ENCODE results near the gene TRIO. TPM values are rescaled to one million over a fixed set of nuclear protein-coding genes. Genes with fewer than 3 reads are reported as not detected.

Gene TRIO
- total RNA-seq, 4 donors from 2014 or later, result 186 to 388 (median 285) TPM

- H3K9me3 ChIP-seq, result no peaks in the 10 kb centered on the region
- WGBS, 2 donors (ENCODE audit: low coverage in 1 of 2), result 76 to 81% methylated on average over 4 to 5 of the region's 5 CpGs
- H3K27me3 ChIP-seq, result no peaks in the 10 kb centered on the region
- in situ Hi-C loops (cut with MboI; ENCODE audit: low pct_ligation_motif_present in 1 of 4, low pct_unique_long_range_greater_than_20kb in 1 of 4, low sequenced_read_pairs in 3 of 4) (no loop called here), intact Hi-C loops (cut with DNase I; ENCODE audit: low total_unique reads) (no loop called here)
- TF ChIP-seq, protein P1, sequence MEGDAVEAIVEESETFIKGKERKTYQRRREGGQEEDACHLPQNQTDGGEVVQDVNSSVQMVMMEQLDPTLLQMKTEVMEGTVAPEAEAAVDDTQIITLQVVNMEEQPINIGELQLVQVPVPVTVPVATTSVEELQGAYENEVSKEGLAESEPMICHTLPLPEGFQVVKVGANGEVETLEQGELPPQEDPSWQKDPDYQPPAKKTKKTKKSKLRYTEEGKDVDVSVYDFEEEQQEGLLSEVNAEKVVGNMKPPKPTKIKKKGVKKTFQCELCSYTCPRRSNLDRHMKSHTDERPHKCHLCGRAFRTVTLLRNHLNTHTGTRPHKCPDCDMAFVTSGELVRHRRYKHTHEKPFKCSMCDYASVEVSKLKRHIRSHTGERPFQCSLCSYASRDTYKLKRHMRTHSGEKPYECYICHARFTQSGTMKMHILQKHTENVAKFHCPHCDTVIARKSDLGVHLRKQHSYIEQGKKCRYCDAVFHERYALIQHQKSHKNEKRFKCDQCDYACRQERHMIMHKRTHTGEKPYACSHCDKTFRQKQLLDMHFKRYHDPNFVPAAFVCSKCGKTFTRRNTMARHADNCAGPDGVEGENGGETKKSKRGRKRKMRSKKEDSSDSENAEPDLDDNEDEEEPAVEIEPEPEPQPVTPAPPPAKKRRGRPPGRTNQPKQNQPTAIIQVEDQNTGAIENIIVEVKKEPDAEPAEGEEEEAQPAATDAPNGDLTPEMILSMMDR (IDR thresholded peaks at IDR 0.05), result no peak
- no peak for TF ChIP-seq POLR2A (IDR thresholded peaks at IDR 0.05)
- TF ChIP-seq POLR2AphosphoS5 (IDR thresholded peaks at IDR 0.05), result no peak
- TF ChIP-seq EP300 (IDR thresholded peaks at IDR 0.05; ENCODE audit: low read depth), result no peak
- no peak for DNase-seq
- H3K27ac ChIP-seq, result no peak overlapping the region
- peaks cover 2 to 45% (median 21%) of the 10 kb centered on the region in 4 donors for H3K36me3 ChIP-seq
- no peak overlapping the region for H3K4me3 ChIP-seq
- H3K4me1 ChIP-seq, result peaks cover 0 to 9% (median 3%) of the 10 kb centered on the region in 4 donors
Measured at GRCh38 chr5:14495301-14495700, 352.2 kb downstream of the TRIO start.

DNA sequence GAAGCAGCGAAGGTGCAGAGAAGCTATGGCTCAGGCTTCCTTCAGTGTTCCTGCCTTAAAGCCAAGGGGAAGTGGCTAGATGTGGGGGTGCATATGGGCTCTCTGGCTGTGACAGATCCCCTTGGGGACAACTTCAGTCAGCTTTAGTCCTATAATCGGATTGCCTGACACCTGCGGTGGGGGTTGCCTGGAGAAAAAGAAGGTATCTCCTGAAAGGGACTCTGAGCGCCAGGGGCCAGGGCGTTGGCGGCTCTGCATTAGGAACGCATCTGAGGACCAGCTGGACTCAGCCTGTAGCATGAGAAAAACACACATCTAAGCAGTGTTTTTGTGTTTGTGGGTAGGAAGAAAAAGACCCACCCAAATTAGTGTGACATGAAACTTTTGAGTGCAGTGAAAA lies 354.2 kb downstream of the TRIO start:
- in situ Hi-C loops (cut with MboI; ENCODE audit: low pct_ligation_motif_present in 1 of 4, low pct_unique_long_range_greater_than_20kb in 1 of 4, low sequenced_read_pairs in 3 of 4), result no loop called here
- Histone ChIP-seq H3K27ac (no peak overlapping the region), H3K4me1 (no peaks in the 10 kb centered on the region), H3K36me3 (peaks cover 0 to 46% (median 19%) of the 10 kb centered on the region in 4 donors), H3K27me3 (no peaks in the 10 kb centered on the region), H3K9me3 (no peaks in the 10 kb centered on the region), H3K4me3 (no peak overlapping the region)
- no peak for DNase-seq
- intact Hi-C loops (cut with DNase I; ENCODE audit: low total_unique reads), result no loop called here
- TF ChIP-seq EP300 (IDR thresholded peaks at IDR 0.05; ENCODE audit: low read depth), result no peak
- no peak for TF ChIP-seq POLR2A (IDR thresholded peaks at IDR 0.05)
- TF ChIP-seq, protein P1 (IDR thresholded peaks at IDR 0.05), result no peak
- TF ChIP-seq POLR2AphosphoS5 (IDR thresholded peaks at IDR 0.05), result no peak
- 60 to 92% methylated on average over 1 to 7 of the region's 7 CpGs for WGBS, 2 donors (ENCODE audit: low coverage in 1 of 2)

GRCh38 chr5:14501353-14502293 lies 358.5 kb downstream of the TRIO start:
- H3K36me3 ChIP-seq, result peaks cover 0 to 40% (median 21%) of the 10 kb centered on the region in 4 donors
- no peak for DNase-seq
- no peak overlapping the region for H3K27ac ChIP-seq
- H3K4me1 ChIP-seq, result no peaks in the 10 kb centered on the region
- TF ChIP-seq POLR2AphosphoS5 (IDR thresholded peaks at IDR 0.05) (no peak), EP300 (IDR thresholded peaks at IDR 0.05; ENCODE audit: low read depth) (no peak), POLR2A (IDR thresholded peaks at IDR 0.05) (no peak)
- TF ChIP-seq, protein P1 (IDR thresholded peaks at IDR 0.05), result no peak
- intact Hi-C loops (cut with DNase I; ENCODE audit: low total_unique reads) (no loop called here), in situ Hi-C loops (cut with MboI; ENCODE audit: low pct_ligation_motif_present in 1 of 4, low pct_unique_long_range_greater_than_20kb in 1 of 4, low sequenced_read_pairs in 3 of 4) (no loop called here)
- H3K9me3 ChIP-seq, result no peaks in the 10 kb centered on the region
- H3K27me3 ChIP-seq, result no peaks in the 10 kb centered on the region
- WGBS, 2 donors (ENCODE audit: low coverage in 1 of 2), result 77 to 79% methylated on average over 15 to 18 of the region's 18 CpGs
- H3K4me3 ChIP-seq, result no peak overlapping the region

DNA sequence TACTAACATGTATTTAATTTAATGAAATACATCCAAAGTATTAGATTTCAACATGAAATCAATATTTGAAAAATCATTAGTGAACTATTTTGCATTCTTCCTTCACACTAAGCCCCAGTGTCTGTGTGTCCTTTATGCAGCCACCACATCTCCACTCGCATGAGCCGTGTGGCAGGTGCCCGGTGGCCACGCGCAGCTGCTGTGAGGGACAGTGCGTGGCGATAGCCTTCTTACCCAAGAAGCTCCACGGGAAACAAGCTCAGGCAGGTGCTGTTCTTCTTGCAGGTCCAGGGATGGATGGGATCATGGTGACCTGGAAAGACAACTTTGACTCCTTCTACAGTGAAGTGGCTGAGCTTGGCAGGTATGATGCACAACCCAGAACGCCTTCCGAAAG lies 359.1 kb downstream of the TRIO start:
- Histone ChIP-seq H3K9me3 (no peaks in the 10 kb centered on the region), H3K4me1 (no peaks in the 10 kb centered on the region), H3K4me3 (no peak overlapping the region), H3K27ac (no peak overlapping the region), H3K36me3 (peaks cover 0 to 36% (median 17%) of the 10 kb centered on the region in 4 donors), H3K27me3 (no peaks in the 10 kb centered on the region)
- intact Hi-C loops (cut with DNase I; ENCODE audit: low total_unique reads), result no loop called here
- in situ Hi-C loops (cut with MboI; ENCODE audit: low pct_ligation_motif_present in 1 of 4, low pct_unique_long_range_greater_than_20kb in 1 of 4, low sequenced_read_pairs in 3 of 4), result no loop called here
- 93% methylated on average over 10 of the region's 10 CpGs; no CpG with 5 or more reads in 1 of the 2 donors for WGBS, 2 donors (ENCODE audit: low coverage in 1 of 2)
- TF ChIP-seq POLR2A (IDR thresholded peaks at IDR 0.05), result no peak
- no peak for TF ChIP-seq EP300 (IDR thresholded peaks at IDR 0.05; ENCODE audit: low read depth)
- TF ChIP-seq, protein P1 (IDR thresholded peaks at IDR 0.05), result no peak
- TF ChIP-seq POLR2AphosphoS5 (IDR thresholded peaks at IDR 0.05), result no peak
- no peak for DNase-seq

All from transverse colon (tissue), 4 donors.